OCI-M2 (cell line): ENCODE results near the gene PNISR.

ENCODE experiments used
- DNase-seq: peaks from one replicate; lab custom pipeline; 2025; ENCODE audit not compliant: unreplicated experiment; lab: John Stamatoyannopoulos, UW

Gene PNISR

GRCh38 chr6:99409672-99410071 is 15.4 kb downstream of the PNISR start:
- no peak for DNase-seq

- no peak for DNase-seq
These were observed 18.0 kb downstream of the PNISR start for GRCh38 chr6:99407076-99407475.

GRCh38 chr6:99402448-99402847 is 22.7 kb downstream of the PNISR start:
- no peak for DNase-seq

- no peak for DNase-seq
These were observed 27.8 kb downstream of the PNISR start for GRCh38 chr6:99397287-99397686.

- DNase-seq, result peak; percentile 82
These were observed 31.2 kb downstream of the PNISR start, which contains the start of gene COQ3 for GRCh38 chr6:99393698-99394531. Gene COQ3 (minus strand): TSS chr6:99394195. CDS start chr6:99394179, 16 bp downstream.

- no peak for DNase-seq
These were observed 31.8 kb downstream of the PNISR start for GRCh38 chr6:99393366-99393697.

GRCh38 chr6:99390896-99391295 is 34.2 kb downstream of the PNISR start:
- DNase-seq, result no peak

GRCh38 chr6:99384507-99384906 is 40.6 kb downstream of the PNISR start:
- DNase-seq, result no peak

GRCh38 chr6:99378636-99379035 is 46.5 kb downstream of the PNISR start:
- no peak for DNase-seq

GRCh38 chr6:99369533-99369932 is 55.6 kb downstream of the PNISR start:
- DNase-seq, result no peak

GRCh38 chr6:99366852-99367251 is 58.3 kb downstream of the PNISR start:
- DNase-seq, result no peak

GRCh38 chr6:99364026-99364425 is 61.1 kb downstream of the PNISR start:
- DNase-seq, result no peak

GRCh38 chr6:99362678-99363268 is 62.3 kb downstream of the PNISR start:
- no peak for DNase-seq

GRCh38 chr6:99359800-99360199 is 65.3 kb downstream of the PNISR start:
- DNase-seq, result no peak

- no peak for DNase-seq
These were observed 68.5 kb downstream of the PNISR start for GRCh38 chr6:99356641-99357040.

- no peak for DNase-seq
These were observed 70.1 kb downstream of the PNISR start for GRCh38 chr6:99354983-99355382.

GRCh38 chr6:99353126-99353525 is 72.0 kb downstream of the PNISR start:
- DNase-seq, result no peak

GRCh38 chr6:99350573-99350972 is 74.5 kb downstream of the PNISR start:
- no peak for DNase-seq

- DNase-seq, result no peak
These were observed 75.7 kb downstream of the PNISR start, which contains the start of gene FAXC for GRCh38 chr6:99349171-99350141. Gene FAXC (minus strand): TSS chr6:99349674. CDS start chr6:99349372, 302 bp downstream.

GRCh38 chr6:99348288-99349170 is 76.6 kb downstream of the PNISR start:
- DNase-seq, result no peak
